ENCODE data around the gene KIF25.

- TF ChIP-seq CTCF (IDR thresholded peaks at IDR 0.05 in 4 of 5, conservative IDR thresholded peaks at IDR 0.05 in 1 of 5) = no peak
- TF ChIP-seq POLR2A (IDR thresholded peaks at IDR 0.05) = no peak
These were observed 73.3 kb downstream of the KIF25 start for GRCh38 chr6:168070804-168071203.

Data from gastrocnemius medialis (tissue), 4 donors.